ENCODE measurements around the gene MUC20. TPM values are rescaled to one million over a fixed set of nuclear protein-coding genes. Genes with fewer than 3 reads are reported as not detected.

MUC20 gene
- total and polyA plus RNA-seq, 2 experiments from 2014 or later = not detected

DNA sequence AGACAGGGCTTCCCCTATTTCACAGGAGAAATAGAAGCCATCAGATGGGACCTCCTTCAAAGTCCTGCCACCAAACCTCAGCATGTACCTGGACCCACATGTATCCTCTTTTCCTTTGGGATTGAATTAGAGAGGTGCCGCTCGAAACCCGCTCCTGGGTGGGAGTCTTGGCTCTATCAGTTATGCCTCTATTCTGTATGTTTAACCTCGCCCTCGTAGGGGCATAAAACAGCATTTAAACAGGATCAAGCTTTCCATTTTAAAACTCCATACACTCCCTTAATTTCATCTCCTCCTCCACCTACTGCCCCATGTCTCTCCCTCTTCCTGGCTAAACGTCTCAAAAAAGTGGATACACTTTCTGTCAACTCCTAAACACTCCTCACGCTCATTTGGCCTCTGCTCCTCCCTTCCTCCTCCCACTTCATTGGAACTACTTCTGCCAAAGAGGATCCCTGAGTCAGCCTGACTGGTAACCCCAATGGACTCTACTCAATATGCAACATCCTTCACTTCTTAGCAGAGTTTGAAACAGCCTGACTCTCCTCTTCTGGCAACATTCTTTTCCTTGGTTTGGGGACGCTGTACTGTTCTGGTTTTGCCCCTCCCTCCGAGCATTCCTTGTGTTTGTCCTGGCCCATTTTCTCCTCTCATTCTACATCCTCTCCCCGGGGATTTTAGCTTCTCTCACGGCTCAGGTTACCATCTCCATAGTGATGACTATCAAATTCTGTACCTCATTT, 23.0 kb upstream of the MUC20 start:
- 55 to 56% methylated on average over 11 of the region's 11 CpGs for WGBS, 2 experiments (ENCODE audit: low coverage in 1 of 2, low lambda C conversion rate in 2 of 2, missing lambda C conversion rate in 2 of 2)
- no peaks in the 10 kb centered on the region for H3K79me2 ChIP-seq (ENCODE audit: insufficient read depth)
- H3K9ac ChIP-seq = no peak overlapping the region
- no peaks in the 10 kb centered on the region; the same call in 1 of the 2 replicates for H3F3A ChIP-seq (ENCODE audit: insufficient read depth)
- H3K4me3 ChIP-seq = no peak overlapping the region
- peak overlapping the region; percentile 20 for H3K4me2 ChIP-seq (ENCODE audit: unreplicated experiment)
- no peaks in the 10 kb centered on the region for H3K27me3 ChIP-seq (replicated peaks; ENCODE audit: insufficient read depth)
- H2AFZ ChIP-seq = no peak overlapping the region
- H3K9me3 ChIP-seq (ENCODE audit: low read depth) = no peaks in the 10 kb centered on the region
- peak overlapping the region; percentile 34 for H3K27ac ChIP-seq
- no peaks in the 10 kb centered on the region for H3K9me2 ChIP-seq (ENCODE audit: insufficient read depth)
- TF ChIP-seq EZH2phosphoT487 (IDR thresholded peaks at IDR 0.05; ENCODE audit: insufficient read depth, low read depth) (no peak), EZH2 (IDR thresholded peaks at IDR 0.05; ENCODE audit: insufficient read depth, poor library complexity, severe bottlenecking) (no peak)
- peak; percentile 89 for DNase-seq
- H3K4me1 ChIP-seq (ENCODE audit: insufficient read depth) = peaks cover 11% of the 10 kb centered on the region
- in situ Hi-C loops (cut with MboI) = no loop called here
- no peaks in the 10 kb centered on the region for H4K20me1 ChIP-seq (ENCODE audit: insufficient read depth)
- no peaks in the 10 kb centered on the region for H3K36me3 ChIP-seq (ENCODE audit: low read depth)

GRCh38 chr3:195698325-195698646, 22.5 kb upstream of the MUC20 start:
- no peak overlapping the region for H3K9ac ChIP-seq
- no peaks in the 10 kb centered on the region for H3K79me2 ChIP-seq (ENCODE audit: insufficient read depth)
- H3K36me3 ChIP-seq (ENCODE audit: low read depth) = no peaks in the 10 kb centered on the region
- TF ChIP-seq EZH2phosphoT487 (IDR thresholded peaks at IDR 0.05; ENCODE audit: insufficient read depth, low read depth) (no peak), EZH2 (IDR thresholded peaks at IDR 0.05; ENCODE audit: insufficient read depth, poor library complexity, severe bottlenecking) (no peak)
- peak overlapping the region; percentile 20 for H3K4me2 ChIP-seq (ENCODE audit: unreplicated experiment)
- H3K4me1 ChIP-seq (ENCODE audit: insufficient read depth) = peaks cover 11% of the 10 kb centered on the region
- WGBS, 2 experiments (ENCODE audit: low coverage in 1 of 2, low lambda C conversion rate in 2 of 2, missing lambda C conversion rate in 2 of 2) = 83 to 89% methylated on average over 4 of the region's 4 CpGs
- DNase-seq = no peak
- H3K27me3 ChIP-seq (replicated peaks; ENCODE audit: insufficient read depth) = no peaks in the 10 kb centered on the region
- H3K9me2 ChIP-seq (ENCODE audit: insufficient read depth) = no peaks in the 10 kb centered on the region
- no peaks in the 10 kb centered on the region for H4K20me1 ChIP-seq (ENCODE audit: insufficient read depth)
- H3K9me3 ChIP-seq (ENCODE audit: low read depth) = no peaks in the 10 kb centered on the region
- H3K4me3 ChIP-seq = no peak overlapping the region
- H3F3A ChIP-seq (ENCODE audit: insufficient read depth) = no peaks in the 10 kb centered on the region; the same call in 1 of the 2 replicates
- in situ Hi-C loops (cut with MboI) = no loop called here
- H2AFZ ChIP-seq = no peak overlapping the region
- peak overlapping the region; percentile 34 for H3K27ac ChIP-seq

DNA sequence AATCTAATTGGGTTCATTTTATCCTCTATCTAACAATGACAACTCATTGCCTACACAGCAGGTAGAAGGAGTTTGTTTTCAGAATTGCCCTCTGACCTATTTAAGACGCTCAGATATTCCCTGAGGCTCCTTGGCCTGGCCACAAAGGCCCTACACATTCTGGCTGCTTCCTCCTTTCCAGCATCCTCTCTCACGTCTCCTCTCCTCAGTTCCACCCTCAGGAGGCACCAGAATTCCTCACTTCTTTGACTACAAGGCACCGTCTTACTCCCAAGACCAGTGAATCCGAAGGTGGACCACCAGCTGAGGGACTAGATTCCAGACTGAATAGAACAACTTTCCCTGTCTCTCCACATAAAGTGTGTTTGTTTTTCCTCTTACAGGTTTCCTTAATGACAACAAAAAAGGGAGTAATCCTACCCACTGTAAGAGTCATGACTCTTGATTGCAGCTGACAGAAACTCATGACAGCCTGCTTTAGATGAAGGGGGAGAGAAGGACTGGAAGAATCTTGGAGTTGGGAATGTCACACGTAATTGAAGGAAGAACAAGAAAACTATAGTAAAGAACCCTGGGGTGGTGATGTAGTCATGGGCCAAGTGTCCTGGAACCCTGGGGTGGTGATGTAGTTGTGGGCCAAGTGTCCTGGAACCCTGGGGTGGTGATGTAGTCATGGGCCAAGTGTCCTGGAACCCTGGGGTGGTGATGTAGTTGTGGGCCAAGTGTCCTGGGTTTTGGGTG, 22.0 kb upstream of the MUC20 start:
- Histone ChIP-seq H3K4me1 (ENCODE audit: insufficient read depth) (peaks cover 11% of the 10 kb centered on the region), H3K36me3 (ENCODE audit: low read depth) (no peaks in the 10 kb centered on the region), H3K9me3 (ENCODE audit: low read depth) (no peaks in the 10 kb centered on the region), H3K4me2 (ENCODE audit: unreplicated experiment) (no peak overlapping the region), H3K4me3 (no peak overlapping the region), H3K27ac (no peak overlapping the region), H3F3A (ENCODE audit: insufficient read depth) (no peaks in the 10 kb centered on the region; the same call in 1 of the 2 replicates), H3K9me2 (ENCODE audit: insufficient read depth) (no peaks in the 10 kb centered on the region), H3K27me3 (replicated peaks; ENCODE audit: insufficient read depth) (no peaks in the 10 kb centered on the region), H2AFZ (no peak overlapping the region), H3K9ac (no peak overlapping the region), H3K79me2 (ENCODE audit: insufficient read depth) (no peaks in the 10 kb centered on the region), H4K20me1 (ENCODE audit: insufficient read depth) (no peaks in the 10 kb centered on the region)
- in situ Hi-C loops (cut with MboI) = no loop called here
- TF ChIP-seq EZH2 (IDR thresholded peaks at IDR 0.05; ENCODE audit: insufficient read depth, poor library complexity, severe bottlenecking) (no peak), EZH2phosphoT487 (IDR thresholded peaks at IDR 0.05; ENCODE audit: insufficient read depth, low read depth) (no peak)
- no peak for DNase-seq
- WGBS, 2 experiments (ENCODE audit: low coverage in 1 of 2, low lambda C conversion rate in 2 of 2, missing lambda C conversion rate in 2 of 2) = 80 to 90% methylated on average over 5 of the region's 5 CpGs

DNA sequence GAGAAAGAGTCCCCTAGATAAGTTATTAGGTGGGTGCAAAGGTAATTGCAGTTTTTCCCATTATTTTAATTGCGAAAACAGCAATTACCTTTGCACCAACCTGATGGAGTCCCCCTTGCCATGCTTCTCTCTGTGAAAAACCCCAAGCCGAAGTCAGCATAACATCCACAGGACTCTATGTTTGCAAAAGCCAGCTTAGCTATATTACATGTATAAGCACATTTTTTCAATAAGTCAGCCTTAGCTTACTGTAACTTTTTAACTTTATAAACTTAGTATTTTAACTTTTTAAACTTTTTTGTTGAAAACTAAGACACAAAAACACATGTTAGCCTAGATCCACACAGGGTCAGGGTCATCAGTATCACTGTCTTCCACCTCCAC, 21.4 kb upstream of the MUC20 start:
- Histone ChIP-seq H3K4me1 (ENCODE audit: insufficient read depth) (peaks cover 11% of the 10 kb centered on the region), H3K27ac (no peak overlapping the region), H3F3A (ENCODE audit: insufficient read depth) (no peaks in the 10 kb centered on the region; the same call in 1 of the 2 replicates), H2AFZ (no peak overlapping the region), H3K36me3 (ENCODE audit: low read depth) (no peaks in the 10 kb centered on the region), H3K9me2 (ENCODE audit: insufficient read depth) (no peaks in the 10 kb centered on the region), H3K27me3 (replicated peaks; ENCODE audit: insufficient read depth) (no peaks in the 10 kb centered on the region), H3K4me3 (no peak overlapping the region), H3K9me3 (ENCODE audit: low read depth) (no peaks in the 10 kb centered on the region), H4K20me1 (ENCODE audit: insufficient read depth) (no peaks in the 10 kb centered on the region), H3K4me2 (ENCODE audit: unreplicated experiment) (no peak overlapping the region), H3K79me2 (ENCODE audit: insufficient read depth) (no peaks in the 10 kb centered on the region), H3K9ac (no peak overlapping the region)
- DNase-seq = no peak
- 68 to 77% methylated on average over 2 of the region's 2 CpGs for WGBS, 2 experiments (ENCODE audit: low coverage in 1 of 2, low lambda C conversion rate in 2 of 2, missing lambda C conversion rate in 2 of 2)
- in situ Hi-C loops (cut with MboI) = no loop called here
- TF ChIP-seq EZH2 (IDR thresholded peaks at IDR 0.05; ENCODE audit: insufficient read depth, poor library complexity, severe bottlenecking) (no peak), EZH2phosphoT487 (IDR thresholded peaks at IDR 0.05; ENCODE audit: insufficient read depth, low read depth) (no peak)
